GM21528 (cell line): ENCODE results near the gene THRB.
A peak's percentile ranks its signal among the peaks of the same experiment; 100 is the strongest.

ENCODE experiments used
- ATAC-seq: cut with Tn5 transposase; IDR thresholded peaks from one replicate; pipeline ENCODE4 v1.9.1; 2021; ENCODE audit warnings: mild to moderate bottlenecking, moderate library complexity; ENCODE audit not compliant: unreplicated experiment, low FRiP score

Gene THRB

DNA sequence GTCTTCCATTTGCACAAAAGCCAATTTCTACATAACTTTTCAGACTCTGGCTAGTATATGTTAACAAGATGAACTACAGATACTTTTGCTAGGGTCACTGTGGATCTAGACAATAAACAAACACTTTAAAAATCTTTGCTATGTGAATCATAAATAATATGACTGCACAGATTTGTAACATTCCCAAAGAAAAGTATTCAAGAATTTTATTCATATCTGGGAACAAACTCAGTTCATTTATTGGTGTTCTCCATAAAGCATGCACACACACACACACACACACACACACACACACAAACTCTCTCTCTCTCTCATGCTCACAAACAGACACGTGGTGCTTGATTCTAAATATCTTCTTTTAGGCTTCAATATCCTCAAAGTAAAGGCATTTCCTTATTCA lies 18.8 kb upstream of the THRB start:
- ATAC-seq, result no peak

DNA sequence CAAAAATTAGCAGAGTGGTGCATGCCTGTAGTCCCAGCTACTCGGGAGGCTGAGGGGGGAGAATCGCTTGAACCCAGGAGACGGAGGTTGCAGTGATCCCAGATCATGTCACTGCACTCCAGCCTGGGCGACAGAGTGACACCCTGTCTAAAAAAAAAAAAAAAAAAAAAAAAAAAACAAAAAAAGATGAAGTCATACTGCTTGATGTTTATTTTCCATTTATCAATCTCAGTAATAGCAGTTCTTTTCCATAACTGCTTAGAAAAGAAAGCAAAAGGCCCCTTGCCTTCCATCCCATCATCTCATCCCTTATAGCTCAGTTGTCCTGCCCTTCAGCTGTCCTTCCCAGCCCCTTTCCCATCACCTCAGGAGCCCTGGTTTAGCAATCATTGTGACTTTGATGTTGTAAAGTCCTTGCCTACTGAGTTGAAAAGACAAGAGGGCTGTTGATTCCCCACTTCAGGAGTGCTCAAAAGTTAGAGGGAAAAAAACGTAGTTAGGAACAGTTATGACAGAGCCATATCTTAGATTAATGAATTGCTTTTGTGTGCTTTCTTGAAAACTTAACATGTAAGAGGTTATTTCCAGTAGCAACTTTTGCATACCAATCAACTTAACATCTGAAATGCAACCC lies 18.0 kb upstream of the THRB start:
- ATAC-seq, result no peak

GRCh38 chr3:24510030-24510648 lies 15.5 kb upstream of the THRB start:
- ATAC-seq, result no peak

DNA sequence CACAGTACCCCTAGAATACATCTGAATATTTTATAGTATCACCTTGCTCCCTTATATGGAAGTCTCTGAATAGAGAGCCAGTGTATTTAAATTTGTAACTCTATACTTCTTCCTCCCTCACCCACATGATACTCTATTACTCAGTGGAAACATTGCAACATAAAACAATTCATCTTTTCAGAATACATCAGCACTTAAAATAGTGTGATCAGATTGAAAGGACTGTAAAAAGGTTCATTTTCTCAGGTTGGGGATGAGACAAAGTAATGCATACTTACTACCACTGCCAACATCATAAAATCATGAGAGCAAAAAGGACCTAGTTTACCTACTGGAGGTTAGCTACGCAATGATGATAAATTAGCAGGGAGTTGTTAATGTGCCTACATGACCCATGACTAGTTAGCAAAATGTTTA lies 13.8 kb upstream of the THRB start:
- no peak for ATAC-seq

- no peak for ATAC-seq
Measured at GRCh38 chr3:24507776-24508422, 13.2 kb upstream of the THRB start.

DNA sequence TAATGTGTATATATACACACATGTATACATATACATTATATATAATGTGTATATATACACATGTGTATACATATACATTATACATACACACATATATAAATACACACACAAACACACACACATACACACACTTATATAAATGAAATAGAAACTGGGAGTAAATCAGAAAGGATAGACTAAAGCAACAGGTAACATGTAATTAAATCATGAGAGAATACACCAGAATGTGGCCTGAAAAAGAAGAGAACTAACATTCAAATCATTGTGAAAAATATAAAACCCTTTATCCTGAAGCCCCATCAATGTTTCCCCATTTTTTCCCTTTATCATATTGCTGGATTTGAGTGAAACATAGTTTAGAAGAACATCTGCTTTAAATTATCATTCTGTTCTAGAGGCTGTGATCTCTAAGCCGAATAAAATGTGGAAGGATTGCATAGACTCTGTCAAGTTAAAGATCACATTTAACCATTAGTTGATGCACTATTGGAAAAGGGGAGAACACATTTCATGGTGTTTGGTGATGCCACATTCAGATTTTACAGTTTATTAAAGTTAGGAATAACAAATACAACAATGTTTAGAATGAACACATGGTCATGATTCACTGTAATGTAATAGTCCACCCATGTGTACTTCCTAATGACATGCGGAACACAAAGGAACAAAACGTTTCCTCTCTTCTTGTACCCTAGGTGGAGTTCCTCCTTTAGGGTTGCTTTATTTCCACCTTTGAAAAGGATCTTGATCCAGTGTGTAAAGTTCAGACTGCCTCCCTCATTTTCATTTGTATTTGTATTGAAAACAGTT lies 12.5 kb upstream of the THRB start:
- no peak for ATAC-seq

- ATAC-seq, result no peak
Measured at GRCh38 chr3:24505691-24506550, 11.3 kb upstream of the THRB start.

DNA sequence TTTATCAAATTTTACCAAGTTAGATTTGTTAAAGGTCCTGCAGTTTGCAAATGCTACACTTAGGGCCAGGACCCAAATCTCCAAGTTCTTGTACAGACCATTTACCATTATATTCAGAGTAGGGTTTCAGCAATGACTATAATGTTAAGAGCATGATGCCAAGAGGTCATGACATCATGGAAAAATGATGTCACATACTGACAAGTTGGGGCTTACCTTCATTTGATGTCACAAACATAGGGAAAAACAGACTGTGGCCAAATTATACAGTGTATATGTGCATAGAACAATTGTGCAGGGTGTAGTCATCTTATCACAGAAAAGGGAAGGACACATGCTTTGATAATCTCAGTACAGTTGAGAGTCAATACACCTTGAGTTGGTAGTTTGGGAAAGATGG lies 10.1 kb upstream of the THRB start:
- ATAC-seq, result no peak

DNA sequence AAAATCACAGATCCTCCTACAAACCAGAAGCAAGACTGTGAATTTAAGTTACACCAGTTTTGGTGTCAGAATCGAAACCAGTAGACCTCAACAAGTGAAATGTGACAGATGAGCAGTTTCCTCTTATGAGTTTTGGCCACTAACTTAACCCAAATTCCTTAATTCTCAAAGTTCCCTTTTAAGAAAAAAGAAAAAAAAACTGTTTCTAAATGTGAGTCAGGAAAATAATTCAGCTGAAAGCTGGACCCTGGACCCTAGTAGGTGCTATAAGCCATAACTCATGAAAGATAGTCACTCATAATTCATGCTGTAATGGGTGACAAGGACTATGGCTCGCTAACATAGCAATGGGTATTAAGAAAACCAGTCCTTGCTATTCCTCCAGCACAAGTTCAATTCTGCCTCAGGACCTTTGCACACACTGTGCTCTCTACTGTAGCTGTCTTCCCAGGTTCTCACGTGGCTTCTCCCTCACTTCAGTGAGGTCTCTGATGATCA lies 9.0 kb upstream of the THRB start:
- peak; percentile 93 for ATAC-seq

DNA sequence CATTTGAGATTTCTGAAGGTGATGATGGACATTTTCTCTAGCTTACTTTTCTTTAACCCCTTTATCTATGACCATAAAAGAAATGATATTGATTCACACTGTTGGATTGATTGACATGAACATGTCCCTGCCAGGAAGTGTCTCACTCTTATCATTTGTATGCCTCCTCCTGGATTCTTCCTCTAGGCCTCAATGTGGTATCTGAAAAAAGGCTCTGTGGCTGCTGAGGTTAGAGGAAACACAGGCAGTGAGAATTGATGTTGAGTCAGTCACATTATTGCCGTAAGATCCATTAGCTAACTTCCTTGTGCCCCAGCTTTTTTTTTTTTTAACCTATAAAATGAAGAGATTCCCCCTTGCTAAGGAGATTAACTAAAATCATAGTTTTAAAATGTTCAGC lies 8.0 kb upstream of the THRB start:
- no peak for ATAC-seq

DNA sequence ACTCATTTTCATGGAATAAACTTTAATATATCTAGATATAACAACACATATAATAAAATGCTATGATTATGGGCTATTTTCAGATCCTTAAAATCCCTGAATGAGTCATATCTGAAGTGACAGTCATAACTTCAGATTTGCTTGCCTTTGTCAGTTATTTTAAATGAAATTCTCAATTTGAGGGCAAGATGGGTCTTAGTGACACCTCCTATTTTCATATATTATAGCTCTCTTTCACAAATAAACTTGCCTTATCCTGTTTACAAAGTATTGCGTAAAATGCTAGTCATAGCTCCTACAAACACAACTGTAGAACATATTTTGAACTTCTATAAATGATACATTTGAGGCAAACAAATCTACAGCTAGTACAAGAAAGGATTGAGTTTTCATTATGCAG lies 6.2 kb upstream of the THRB start:
- no peak for ATAC-seq

GRCh38 chr3:24499991-24500390 lies 5.3 kb upstream of the THRB start:
- ATAC-seq, result no peak

GRCh38 chr3:24498796-24499195 lies 4.1 kb upstream of the THRB start:
- ATAC-seq, result no peak

- no peak for ATAC-seq
Measured at GRCh38 chr3:24498391-24498790, 3.7 kb upstream of the THRB start.

DNA sequence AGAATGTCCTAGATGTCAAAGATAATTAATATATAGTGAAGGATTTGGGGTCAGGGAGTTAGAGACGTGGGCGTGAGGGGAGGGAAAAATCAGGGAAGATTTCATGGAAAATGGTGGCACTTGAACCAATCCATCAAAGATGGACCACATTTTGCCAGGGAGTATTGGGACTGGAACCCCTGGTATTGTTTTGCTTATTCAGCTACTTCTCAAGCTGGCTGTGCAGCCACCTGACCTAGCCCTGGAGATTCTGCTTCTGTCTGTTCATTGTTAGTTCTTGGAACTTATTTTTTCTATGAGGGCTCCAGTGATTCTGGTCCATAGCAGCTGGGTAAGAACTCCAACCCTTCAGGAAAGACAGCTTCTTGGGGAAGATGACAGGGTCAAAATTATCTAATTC lies 3.3 kb upstream of the THRB start:
- ATAC-seq, result no peak

GRCh38 chr3:24496529-24497482 lies 2.2 kb upstream of the THRB start:
- ATAC-seq, result no peak

- ATAC-seq, result peak; percentile 10
Measured at GRCh38 chr3:24495326-24495994, 810 bp upstream of the THRB start.

DNA sequence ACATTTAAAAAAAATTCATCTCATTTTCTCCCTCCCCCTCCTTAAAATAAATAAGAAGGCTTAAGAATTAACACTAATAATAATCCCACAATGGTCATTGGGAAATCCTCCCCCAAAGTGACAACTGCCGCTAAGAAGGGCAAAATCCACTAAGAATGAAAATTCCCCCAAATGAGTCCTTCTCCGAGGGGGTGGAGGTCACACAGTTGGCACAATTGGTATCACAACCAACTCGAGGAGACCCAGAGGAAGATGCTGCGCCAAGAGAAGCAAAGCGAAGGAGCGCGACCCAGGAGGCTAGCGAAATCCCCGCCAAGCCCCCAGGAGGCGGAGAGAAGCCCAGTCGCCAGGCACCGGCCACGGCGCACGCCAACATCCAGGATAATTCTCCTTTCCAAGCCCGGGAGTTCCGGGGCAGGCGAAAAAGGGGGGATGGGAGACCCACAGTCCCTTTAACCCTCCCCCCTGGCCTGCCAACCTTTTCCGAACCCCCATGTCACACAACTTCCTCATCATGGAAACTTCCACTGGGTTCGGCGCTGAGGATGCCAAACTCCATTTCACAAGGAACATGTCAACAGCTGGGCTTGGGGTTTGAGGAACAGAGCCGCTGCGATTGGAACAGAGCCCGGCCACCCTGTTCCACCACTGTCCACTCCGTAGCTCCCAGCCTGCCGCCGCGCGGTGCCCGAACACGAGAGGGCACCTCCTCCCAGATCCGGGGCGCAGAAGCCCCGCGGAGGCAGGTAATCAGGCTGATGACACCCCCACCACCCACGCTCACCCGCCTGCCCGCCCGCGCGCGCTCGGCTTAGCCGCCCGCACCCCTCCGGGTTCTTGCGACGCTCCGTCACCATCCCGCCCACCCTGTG lies 668 bp downstream of the THRB start:
- no peak for ATAC-seq
